HFF-Myc (cell line): ENCODE measurements around the gene INAFM1.

Experiments
- DNase-seq: peaks from one replicate; pipeline ENCODE4 v3.0.0-alpha.2; 2011; ENCODE audit warnings: low read depth; ENCODE audit errors: extremely low read depth
- H3K4me3 ChIP-seq: replicated peaks from 2 replicates; pipeline ENCODE4 v1.5.1; 2011; ENCODE audit warnings: low read depth, mild to moderate bottlenecking, control low read depth, low read length
- TF ChIP-seq, protein P1 (sequence below): IDR thresholded peaks from 2 replicates; pipeline ENCODE4 v1.5.1; 2012; ENCODE audit warnings: mild to moderate bottlenecking, low read depth, low read length, control low read depth; ENCODE audit errors: missing control alignments

INAFM1 gene

DNA sequence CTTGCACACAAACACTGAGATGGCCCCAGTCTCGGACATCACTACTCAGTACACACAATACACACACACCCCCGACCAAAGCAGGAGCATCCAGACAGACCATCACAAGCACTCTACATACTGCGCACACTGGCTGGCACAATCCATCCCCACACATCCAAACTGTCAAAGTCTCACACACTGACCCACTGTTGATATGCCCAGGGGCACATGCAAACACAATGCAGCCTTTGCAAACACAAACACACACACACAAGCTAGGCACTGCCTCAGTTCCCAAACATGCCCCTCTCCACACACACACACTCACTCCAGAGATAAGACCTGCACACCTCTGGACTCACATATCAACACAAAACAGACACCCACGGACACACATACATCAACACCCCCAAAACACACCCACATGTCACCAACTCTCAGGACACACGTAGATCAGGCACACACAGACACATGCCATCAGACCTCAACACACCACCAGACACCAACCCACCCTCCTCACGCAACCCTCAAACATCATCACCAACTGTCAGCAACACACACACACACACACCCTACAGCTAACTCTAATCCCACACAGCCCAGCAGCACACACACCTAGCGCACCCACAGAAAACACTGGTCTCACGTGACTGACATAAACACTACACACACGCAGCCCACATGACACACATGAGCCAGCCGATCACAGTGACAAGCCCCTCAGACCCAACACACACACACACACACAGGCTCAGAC is 45.6 kb upstream of the INAFM1 start:
- peak overlapping the region; percentile 100 for H3K4me3 ChIP-seq
- TF ChIP-seq, protein P1, sequence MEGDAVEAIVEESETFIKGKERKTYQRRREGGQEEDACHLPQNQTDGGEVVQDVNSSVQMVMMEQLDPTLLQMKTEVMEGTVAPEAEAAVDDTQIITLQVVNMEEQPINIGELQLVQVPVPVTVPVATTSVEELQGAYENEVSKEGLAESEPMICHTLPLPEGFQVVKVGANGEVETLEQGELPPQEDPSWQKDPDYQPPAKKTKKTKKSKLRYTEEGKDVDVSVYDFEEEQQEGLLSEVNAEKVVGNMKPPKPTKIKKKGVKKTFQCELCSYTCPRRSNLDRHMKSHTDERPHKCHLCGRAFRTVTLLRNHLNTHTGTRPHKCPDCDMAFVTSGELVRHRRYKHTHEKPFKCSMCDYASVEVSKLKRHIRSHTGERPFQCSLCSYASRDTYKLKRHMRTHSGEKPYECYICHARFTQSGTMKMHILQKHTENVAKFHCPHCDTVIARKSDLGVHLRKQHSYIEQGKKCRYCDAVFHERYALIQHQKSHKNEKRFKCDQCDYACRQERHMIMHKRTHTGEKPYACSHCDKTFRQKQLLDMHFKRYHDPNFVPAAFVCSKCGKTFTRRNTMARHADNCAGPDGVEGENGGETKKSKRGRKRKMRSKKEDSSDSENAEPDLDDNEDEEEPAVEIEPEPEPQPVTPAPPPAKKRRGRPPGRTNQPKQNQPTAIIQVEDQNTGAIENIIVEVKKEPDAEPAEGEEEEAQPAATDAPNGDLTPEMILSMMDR = no peak
- no peak for DNase-seq

- TF ChIP-seq, protein P1 = no peak
- DNase-seq = no peak
- H3K4me3 ChIP-seq = peak overlapping the region; percentile 100
Observed at GRCh38 chr19:47229676-47230053, 45.0 kb upstream of the INAFM1 start.

- H3K4me3 ChIP-seq = peak overlapping the region; percentile 100
- TF ChIP-seq, protein P1 = peak; percentile 58
- no peak for DNase-seq
Observed at GRCh38 chr19:47230054-47230920, 44.4 kb upstream of the INAFM1 start.

- DNase-seq = no peak
- TF ChIP-seq, protein P1 = no peak
Observed at GRCh38 chr19:47230921-47231214, 43.8 kb upstream of the INAFM1 start, which contains the start of gene BBC3. BBC3 (minus strand) TSS chr19:47231199; CDS start chr19:47228431, 2,768 bp downstream.

DNA sequence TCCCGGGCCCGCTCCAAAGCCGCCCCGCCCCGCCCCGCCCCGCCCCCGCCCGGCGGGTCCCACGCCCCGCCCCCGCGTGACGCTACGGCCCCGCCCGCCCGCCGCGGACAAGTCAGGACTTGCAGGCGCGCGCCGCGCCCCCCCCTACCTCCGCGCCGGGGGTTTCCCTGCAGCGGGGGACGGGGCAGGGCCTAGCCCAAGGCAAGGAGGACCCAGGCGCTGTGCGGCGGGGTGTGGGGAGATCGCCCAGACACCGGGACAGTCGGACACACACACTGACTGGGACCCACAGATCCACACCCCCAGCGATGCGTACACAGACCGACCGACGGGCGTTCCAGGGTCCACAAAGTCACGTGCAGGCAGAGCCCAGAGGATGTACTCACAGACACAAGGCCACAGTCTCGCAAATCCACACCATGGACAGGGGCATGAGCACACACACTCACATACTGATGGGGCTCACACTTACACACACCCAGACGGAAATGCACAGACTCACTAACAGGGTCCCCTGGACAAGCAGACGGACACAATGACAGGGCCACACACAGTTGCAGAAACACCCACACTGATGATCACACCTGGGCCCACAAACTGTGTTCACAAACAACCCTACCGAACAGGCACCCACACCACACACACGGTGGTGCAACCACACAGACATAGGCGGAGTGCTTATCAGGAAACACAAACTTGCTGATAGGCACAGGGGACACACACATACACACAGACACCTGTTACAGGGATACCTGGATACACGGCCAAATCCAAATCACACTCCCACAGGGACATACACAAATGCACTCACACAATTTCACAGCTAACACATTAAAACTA is 43.2 kb upstream of the INAFM1 start:
- TF ChIP-seq, protein P1 = no peak
- peak; percentile 66 for DNase-seq
- peak overlapping the region; percentile 70 for H3K4me3 ChIP-seq

More at GRCh38 chr19:47230921-47231214, 43.8 kb upstream of the INAFM1 start, which contains the start of gene BBC3:
- H3K4me3 ChIP-seq = peak within 1 kb of the TSS; percentile 100

- DNase-seq = peak; percentile 72
- peak overlapping the region; percentile 70 for H3K4me3 ChIP-seq
- TF ChIP-seq, protein P1 = no peak
Observed at GRCh38 chr19:47232422-47233211, 42.1 kb upstream of the INAFM1 start.
